GM12874 (cell line): ENCODE measurements around the gene KRTAP10-2.

Experiments
- CTCF ChIP-seq: IDR thresholded peaks from 2 replicates; pipeline ENCODE4 v1.5.1; 2011; ENCODE audit warnings: low read depth, mild to moderate bottlenecking, control low read depth, low read length, moderate library complexity; ENCODE audit not compliant: insufficient read depth

KRTAP10-2 gene

GRCh38 chr21:44506279-44507255 lies 44.7 kb downstream of the KRTAP10-2 start:
- no peak for TF ChIP-seq CTCF

- TF ChIP-seq CTCF = no peak
These were observed 45.5 kb downstream of the KRTAP10-2 start for GRCh38 chr21:44505673-44506278.

DNA sequence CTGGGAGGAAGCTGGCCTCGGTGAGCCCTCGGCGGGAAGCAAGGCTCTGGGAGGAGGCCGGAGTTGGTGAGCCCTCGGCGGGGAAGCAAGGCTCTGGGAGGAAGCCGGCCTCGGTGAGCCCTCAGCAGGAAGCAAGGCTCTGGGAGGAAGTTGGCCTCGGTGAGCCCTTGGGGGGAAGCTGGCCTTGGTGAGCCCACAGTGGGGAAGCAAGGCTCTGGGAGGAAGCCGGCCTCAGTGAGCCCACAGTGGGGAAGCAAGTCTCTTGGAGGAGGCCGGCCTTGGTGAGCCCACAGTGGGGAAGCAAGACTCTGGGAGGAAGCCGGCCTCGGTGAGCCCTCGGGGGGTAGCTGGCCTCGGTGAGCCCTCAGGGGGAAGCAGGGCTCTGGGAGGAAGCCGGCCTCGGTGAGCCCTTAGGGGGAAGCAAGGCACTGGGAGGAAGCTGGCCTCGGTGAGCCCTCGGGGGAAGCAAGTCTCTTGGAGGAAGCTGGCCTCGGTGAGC lies 47.4 kb downstream of the KRTAP10-2 start:
- TF ChIP-seq CTCF = no peak

- TF ChIP-seq CTCF = no peak
These were observed 48.9 kb downstream of the KRTAP10-2 start for GRCh38 chr21:44502171-44502958.
